Measurements from ENCODE around the gene C3orf18. TPM values are rescaled to one million over a fixed set of nuclear protein-coding genes. Genes with fewer than 3 reads are reported as not detected.
"Not testable (repeated sequence)": the region's sequence is repeated elsewhere in the genome, so short reads cannot be mapped to it uniquely, and the experiment has no call there.

Gene C3orf18
- total RNA-seq, 1 donor, result 3.7 TPM

- Histone ChIP-seq H3K4me3 (ENCODE audit: low read length) (no peak overlapping the region), H3K9me3 (ENCODE audit: low read depth, low read length) (no peaks in the 10 kb centered on the region), H3K4me1 (ENCODE audit: insufficient read depth, low read length) (peaks cover 7% of the 10 kb centered on the region), H3K27me3 (ENCODE audit: insufficient read depth, low read length) (no peaks in the 10 kb centered on the region)
Observed at GRCh38 chr3:50515565-50516439, 51.7 kb downstream of the C3orf18 start.

GRCh38 chr3:50512908-50513307, 54.6 kb downstream of the C3orf18 start:
- H3K4me3 ChIP-seq (ENCODE audit: low read length); H3K27me3 ChIP-seq (ENCODE audit: insufficient read depth, low read length); H3K4me1 ChIP-seq (ENCODE audit: insufficient read depth, low read length); H3K9me3 ChIP-seq (ENCODE audit: low read depth, low read length): not testable (repeated sequence)

GRCh38 chr3:50512131-50512530, 55.4 kb downstream of the C3orf18 start:
- no peak overlapping the region for H3K4me3 ChIP-seq (ENCODE audit: low read length)
- peaks cover 7% of the 10 kb centered on the region for H3K4me1 ChIP-seq (ENCODE audit: insufficient read depth, low read length)
- H3K27me3 ChIP-seq (ENCODE audit: insufficient read depth, low read length), result no peaks in the 10 kb centered on the region
- no peaks in the 10 kb centered on the region for H3K9me3 ChIP-seq (ENCODE audit: low read depth, low read length)

GRCh38 chr3:50510325-50510724, 57.2 kb downstream of the C3orf18 start:
- Histone ChIP-seq H3K27me3 (ENCODE audit: insufficient read depth, low read length) (no peaks in the 10 kb centered on the region), H3K9me3 (ENCODE audit: low read depth, low read length) (no peaks in the 10 kb centered on the region), H3K4me1 (ENCODE audit: insufficient read depth, low read length) (no peaks in the 10 kb centered on the region), H3K4me3 (ENCODE audit: low read length) (no peak overlapping the region)

- no peaks in the 10 kb centered on the region for H3K4me1 ChIP-seq (ENCODE audit: insufficient read depth, low read length)
- H3K4me3 ChIP-seq (ENCODE audit: low read length), result no peak overlapping the region
- no peaks in the 10 kb centered on the region for H3K9me3 ChIP-seq (ENCODE audit: low read depth, low read length)
- peaks cover under 1% of the 10 kb centered on the region for H3K27me3 ChIP-seq (ENCODE audit: insufficient read depth, low read length)
Observed at GRCh38 chr3:50509715-50510114, 57.8 kb downstream of the C3orf18 start.

GRCh38 chr3:50508821-50509220, 58.7 kb downstream of the C3orf18 start:
- Histone ChIP-seq H3K9me3 (ENCODE audit: low read depth, low read length) (no peaks in the 10 kb centered on the region), H3K4me1 (ENCODE audit: insufficient read depth, low read length) (peaks cover 4% of the 10 kb centered on the region), H3K27me3 (ENCODE audit: insufficient read depth, low read length) (peaks cover 10% of the 10 kb centered on the region)

More at GRCh38 chr3:50508821-50509220, 58.7 kb downstream of the C3orf18 start:
- H3K4me3 ChIP-seq (ENCODE audit: low read length), result no peak overlapping the region

Other genes with a start within 250 kb of the C3orf18 start
- 4.2 TPM for gene HYAL2, start 245.0 kb downstream of the C3orf18 start, total RNA-seq
- 15.3 TPM for gene TUSC2, start 239.5 kb downstream of the C3orf18 start, total RNA-seq
- gene RASSF1, start 226.9 kb downstream of the C3orf18 start, total RNA-seq, result 44.8 TPM
- gene ZMYND10, start 222.0 kb downstream of the C3orf18 start, total RNA-seq, result 0.10 TPM
- 11.1 TPM for gene NPRL2, start 217.0 kb downstream of the C3orf18 start, total RNA-seq
- 10.8 TPM for gene CYB561D2, start 216.9 kb downstream of the C3orf18 start, total RNA-seq
- gene TMEM115, start 208.2 kb downstream of the C3orf18 start, total RNA-seq, result 20.3 TPM
- gene CACNA2D2, start 64.1 kb downstream of the C3orf18 start, total RNA-seq, result 1.5 TPM
- gene HEMK1, start 1.8 kb upstream of the C3orf18 start, total RNA-seq, result 3.0 TPM
- 1.2 TPM for gene CISH, start 44.0 kb upstream of the C3orf18 start, total RNA-seq
- gene MAPKAPK3, start 49.4 kb upstream of the C3orf18 start, total RNA-seq, result 70.8 TPM
- 1.0 TPM for gene DOCK3, start 107.2 kb upstream of the C3orf18 start, total RNA-seq